Activated effector memory CD4-positive, alpha-beta T cell treated with Interleukin-2 at 50 U/mL for 16 hours (primary cell): ENCODE measurements around the gene HCRT.
"Not testable (repeated sequence)": the region's sequence is repeated elsewhere in the genome, so short reads cannot be mapped to it uniquely, and the experiment has no call there.

ENCODE experiments used
- DNase-seq: peaks from one replicate; pipeline ENCODE4 v3.0.0-alpha.2; 2020

The HCRT gene

GRCh38 chr17:42197564-42198156 lies 12.4 kb upstream of the HCRT start:
- no peak for DNase-seq

GRCh38 chr17:42193969-42194899 lies 9.0 kb upstream of the HCRT start, which contains the start of gene GHDC:
GHDC (minus strand) TSS chr17:42194494; CDS start chr17:42193581, 913 bp downstream.
- DNase-seq: peak; percentile 70

- no peak for DNase-seq
Observed at GRCh38 chr17:42193216-42193968, 8.1 kb upstream of the HCRT start.

- DNase-seq: no peak
Observed at GRCh38 chr17:42192189-42193126, 7.2 kb upstream of the HCRT start.

GRCh38 chr17:42191275-42191608 lies 6.0 kb upstream of the HCRT start:
- DNase-seq: no peak

GRCh38 chr17:42190491-42191274 lies 5.4 kb upstream of the HCRT start:
- DNase-seq: no peak

- DNase-seq: no peak
Observed at GRCh38 chr17:42189651-42189965, 4.4 kb upstream of the HCRT start.

- DNase-seq: no peak
Observed at GRCh38 chr17:42188749-42189650, 3.7 kb upstream of the HCRT start.

GRCh38 chr17:42187833-42188232 lies 2.6 kb upstream of the HCRT start:
- no peak for DNase-seq

GRCh38 chr17:42186191-42186590 lies 939 bp upstream of the HCRT start:
- DNase-seq: not testable (repeated sequence)

GRCh38 chr17:42185621-42185930 lies 324 bp upstream of the HCRT start:
- DNase-seq: no peak

- DNase-seq: peak; percentile 71
Observed at GRCh38 chr17:42183741-42184711, 1.2 kb downstream of the HCRT start.

GRCh38 chr17:42182927-42183734 lies 2.1 kb downstream of the HCRT start:
- no peak for DNase-seq

GRCh38 chr17:42181851-42182207 lies 3.4 kb downstream of the HCRT start:
- DNase-seq: no peak

- DNase-seq: peak; percentile 76
Observed at GRCh38 chr17:42180922-42181850, 4.1 kb downstream of the HCRT start, which contains the start of gene KCNH4. KCNH4 (minus strand) TSS chr17:42181142; CDS start chr17:42180945, 197 bp downstream.

GRCh38 chr17:42180411-42180921 lies 4.8 kb downstream of the HCRT start:
- DNase-seq: no peak

- DNase-seq: no peak
Observed at GRCh38 chr17:42179911-42180410, 5.3 kb downstream of the HCRT start.
